DMS 273 treated with DMSO at 0.1 percent for 48 hours (cell line): ENCODE measurements around the gene RASSF3.
"Not testable (repeated sequence)": the region's sequence is repeated elsewhere in the genome, so short reads cannot be mapped to it uniquely, and the experiment has no call there.

ENCODE experiments used
- DNase-seq: peaks from one replicate; lab custom pipeline; 2025; lab: John Stamatoyannopoulos, UW

RASSF3 gene

GRCh38 chr12:64633011-64633939, 23.0 kb downstream of the RASSF3 start:
- DNase-seq: no peak

GRCh38 chr12:64633940-64634337, 23.6 kb downstream of the RASSF3 start:
- no peak for DNase-seq

GRCh38 chr12:64634508-64635092, 24.3 kb downstream of the RASSF3 start:
- no peak for DNase-seq

- DNase-seq: no peak
Measured at GRCh38 chr12:64635356-64635998, 25.2 kb downstream of the RASSF3 start.

- DNase-seq: no peak
Measured at GRCh38 chr12:64636856-64637255, 26.6 kb downstream of the RASSF3 start.

GRCh38 chr12:64639466-64639865, 29.2 kb downstream of the RASSF3 start:
- no peak for DNase-seq

GRCh38 chr12:64646318-64646717, 36.0 kb downstream of the RASSF3 start:
- DNase-seq: no peak

GRCh38 chr12:64649487-64649886, 39.2 kb downstream of the RASSF3 start:
- DNase-seq: no peak

- no peak for DNase-seq
Measured at GRCh38 chr12:64650762-64651161, 40.5 kb downstream of the RASSF3 start.

- DNase-seq: no peak
Measured at GRCh38 chr12:64652346-64652745, 42.1 kb downstream of the RASSF3 start.

- DNase-seq: no peak
Measured at GRCh38 chr12:64653123-64653522, 42.8 kb downstream of the RASSF3 start.

- not testable (repeated sequence) for DNase-seq
Measured at GRCh38 chr12:64653907-64654306, 43.6 kb downstream of the RASSF3 start.

GRCh38 chr12:64655141-64655540, 44.8 kb downstream of the RASSF3 start:
- no peak for DNase-seq

- DNase-seq: no peak
Measured at GRCh38 chr12:64656429-64656828, 46.1 kb downstream of the RASSF3 start.

GRCh38 chr12:64658892-64659481, 48.7 kb downstream of the RASSF3 start:
- DNase-seq: no peak

GRCh38 chr12:64660237-64661018, 50.1 kb downstream of the RASSF3 start:
- no peak for DNase-seq

- DNase-seq: no peak
Measured at GRCh38 chr12:64663015-64663414, 52.7 kb downstream of the RASSF3 start.

GRCh38 chr12:64665514-64665913, 55.2 kb downstream of the RASSF3 start:
- DNase-seq: no peak

- DNase-seq: no peak
Measured at GRCh38 chr12:64666054-64666914, 56.0 kb downstream of the RASSF3 start.

- DNase-seq: no peak
Measured at GRCh38 chr12:64667793-64668192, 57.5 kb downstream of the RASSF3 start.
